ENCODE data around the gene SLC1A4. TPM values are rescaled to one million over a fixed set of nuclear protein-coding genes. Genes with fewer than 3 reads are reported as not detected.

SLC1A4 gene
- polyA plus RNA-seq, 1 of the 3 experiments (the other 2 are of a cell fraction): 4.4 TPM

DNA sequence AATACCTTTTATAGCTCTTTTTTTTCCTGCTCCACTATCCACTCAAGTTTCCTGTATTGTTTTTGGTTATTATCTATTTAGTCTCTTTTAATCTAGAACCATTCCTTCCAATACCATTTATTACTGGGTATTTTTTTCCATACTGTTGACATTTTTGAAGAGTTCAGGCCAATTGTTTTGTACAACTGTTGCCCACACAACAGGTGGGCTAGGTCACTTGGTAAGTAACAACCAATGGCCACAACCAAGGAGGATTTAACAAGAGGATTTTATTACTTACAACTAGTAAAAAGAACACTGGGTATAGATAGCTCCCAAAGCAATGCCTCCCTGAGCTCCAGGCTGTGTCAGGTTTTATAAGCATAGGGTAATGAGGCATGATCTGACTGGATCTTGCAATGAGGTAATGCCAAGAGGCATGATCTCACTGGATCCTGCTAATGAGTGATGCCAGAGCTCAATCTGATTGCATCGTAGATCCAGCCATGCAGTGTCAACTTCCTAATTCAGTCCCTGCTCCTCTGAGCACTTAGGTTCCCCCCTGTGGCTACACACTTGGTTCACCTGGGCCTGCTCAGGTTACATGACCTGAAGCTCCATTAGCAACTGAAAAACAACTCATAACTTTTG, 59.9 kb downstream of the SLC1A4 start:
- Histone ChIP-seq H3K27me3 (ENCODE audit: insufficient read depth) (no peaks in the 10 kb centered on the region), H3K4me2 (no peak overlapping the region), H4K20me1 (ENCODE audit: insufficient read depth) (no peaks in the 10 kb centered on the region), H3K9me2 (no peaks in the 10 kb centered on the region), H3K9me3 (no peaks in the 10 kb centered on the region), H3F3A (replicated peaks; ENCODE audit: insufficient read depth) (no peaks in the 10 kb centered on the region), H3K27ac (ENCODE audit: low read depth in 2 of 2, low read length in 1 of 2) (no peak overlapping the region), H3K4me1 (ENCODE audit: control insufficient read depth in 1 of 2, insufficient read depth in 2 of 2, low read depth in 1 of 2, low read length in 1 of 2) (no peaks in the 10 kb centered on the region), H3K36me3 (replicated peaks in 1 of 2; ENCODE audit: control insufficient read depth in 1 of 2, insufficient read depth in 2 of 2, low read length in 1 of 2) (no peaks in the 10 kb centered on the region), H3K9ac (no peak overlapping the region), H2AFZ (ENCODE audit: low read depth) (no peak overlapping the region), H3K79me2 (ENCODE audit: insufficient read depth) (no peaks in the 10 kb centered on the region), H3K4me3 (ENCODE audit: low read depth in 2 of 2, low read length in 1 of 2) (no peak overlapping the region)
- ChIA-PET CTCF (interaction anchor here (0.6 to 3.0 kb wide), 5 partner anchors 9 to 403 kb away, joined by 3 to 13 read pairs (median 4); no protein-coding TSS in a partner anchor), POLR2A (no interaction called here)
- 89% methylated on average over 1 of the region's 1 CpG for WGBS (ENCODE audit: low lambda C conversion rate)
- DNase-seq: no peak
- TF ChIP-seq USF1 (IDR thresholded peaks at IDR 0.05; ENCODE audit: borderline replicate concordance, low read depth) (no peak), CHD2 (IDR thresholded peaks at IDR 0.05; ENCODE audit: low read length, partially characterized antibody) (no peak), MEF2A (IDR thresholded peaks at IDR 0.05; ENCODE audit: borderline replicate concordance, low read depth) (no peak), TCF12 (IDR thresholded peaks at IDR 0.05) (no peak), SMC3 (IDR thresholded peaks at IDR 0.05; ENCODE audit: low read depth, low read length) (no peak), FOXM1 (IDR thresholded peaks at IDR 0.05; ENCODE audit: low read depth) (no peak), NFIC (IDR thresholded peaks at IDR 0.05; ENCODE audit: borderline replicate concordance) (no peak)

DNA sequence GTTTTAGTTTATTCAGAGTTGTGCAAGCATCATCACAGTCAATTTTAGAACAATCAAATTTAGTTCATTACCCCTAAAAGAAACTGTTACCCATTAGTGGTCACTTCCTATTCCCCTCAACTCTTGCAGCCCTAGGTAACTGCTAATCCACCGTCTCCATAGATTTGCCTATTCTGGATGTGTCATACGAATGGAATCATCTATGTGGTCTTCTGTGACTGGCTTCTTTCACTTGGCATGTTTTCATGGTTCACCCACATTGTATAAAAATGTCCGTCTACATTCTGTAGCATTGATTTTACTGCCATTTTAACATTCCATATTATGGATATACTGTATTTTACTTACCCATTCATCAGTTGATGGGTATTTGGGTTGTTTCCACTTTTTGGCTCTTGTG, 61.7 kb downstream of the SLC1A4 start:
- ChIA-PET POLR2A (interaction anchor here (0.6 kb wide), 1 partner anchor 587 kb away, joined by 4 read pairs; no protein-coding TSS in a partner anchor), CTCF (interaction anchor here (2.4 kb wide), 1 partner anchor 134 kb away, joined by 9 read pairs; no protein-coding TSS in a partner anchor)
- Histone ChIP-seq H3K4me3 (ENCODE audit: low read depth in 2 of 2, low read length in 1 of 2) (no peak overlapping the region), H3K79me2 (ENCODE audit: insufficient read depth) (no peaks in the 10 kb centered on the region), H3K4me2 (no peak overlapping the region), H4K20me1 (ENCODE audit: insufficient read depth) (no peaks in the 10 kb centered on the region), H3K9me3 (no peaks in the 10 kb centered on the region), H2AFZ (ENCODE audit: low read depth) (no peak overlapping the region), H3K9me2 (no peaks in the 10 kb centered on the region), H3K9ac (no peak overlapping the region), H3K36me3 (replicated peaks in 1 of 2; ENCODE audit: control insufficient read depth in 1 of 2, insufficient read depth in 2 of 2, low read length in 1 of 2) (no peaks in the 10 kb centered on the region), H3K4me1 (ENCODE audit: control insufficient read depth in 1 of 2, insufficient read depth in 2 of 2, low read depth in 1 of 2, low read length in 1 of 2) (peaks cover 0 to 3% of the 10 kb centered on the region in 2 experiments; a peak in 1 of 4 replicates), H3K27me3 (ENCODE audit: insufficient read depth) (no peaks in the 10 kb centered on the region), H3F3A (replicated peaks; ENCODE audit: insufficient read depth) (no peaks in the 10 kb centered on the region), H3K27ac (ENCODE audit: low read depth in 2 of 2, low read length in 1 of 2) (no peak overlapping the region)
- TF ChIP-seq RXRA (IDR thresholded peaks at IDR 0.05; ENCODE audit: borderline replicate concordance, low read depth): no peak
- TF ChIP-seq, protein P1, sequence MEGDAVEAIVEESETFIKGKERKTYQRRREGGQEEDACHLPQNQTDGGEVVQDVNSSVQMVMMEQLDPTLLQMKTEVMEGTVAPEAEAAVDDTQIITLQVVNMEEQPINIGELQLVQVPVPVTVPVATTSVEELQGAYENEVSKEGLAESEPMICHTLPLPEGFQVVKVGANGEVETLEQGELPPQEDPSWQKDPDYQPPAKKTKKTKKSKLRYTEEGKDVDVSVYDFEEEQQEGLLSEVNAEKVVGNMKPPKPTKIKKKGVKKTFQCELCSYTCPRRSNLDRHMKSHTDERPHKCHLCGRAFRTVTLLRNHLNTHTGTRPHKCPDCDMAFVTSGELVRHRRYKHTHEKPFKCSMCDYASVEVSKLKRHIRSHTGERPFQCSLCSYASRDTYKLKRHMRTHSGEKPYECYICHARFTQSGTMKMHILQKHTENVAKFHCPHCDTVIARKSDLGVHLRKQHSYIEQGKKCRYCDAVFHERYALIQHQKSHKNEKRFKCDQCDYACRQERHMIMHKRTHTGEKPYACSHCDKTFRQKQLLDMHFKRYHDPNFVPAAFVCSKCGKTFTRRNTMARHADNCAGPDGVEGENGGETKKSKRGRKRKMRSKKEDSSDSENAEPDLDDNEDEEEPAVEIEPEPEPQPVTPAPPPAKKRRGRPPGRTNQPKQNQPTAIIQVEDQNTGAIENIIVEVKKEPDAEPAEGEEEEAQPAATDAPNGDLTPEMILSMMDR (IDR thresholded peaks at IDR 0.05): no peak
- no peak for TF ChIP-seq RFX5 (IDR thresholded peaks at IDR 0.05; ENCODE audit: low read length)
- TF ChIP-seq RAD21 (IDR thresholded peaks at IDR 0.05; ENCODE audit: low read length): no peak
- TF ChIP-seq PBX3 (IDR thresholded peaks at IDR 0.05): no peak
- no peak for TF ChIP-seq RCOR1 (IDR thresholded peaks at IDR 0.05; ENCODE audit: low read length)
- no peak for TF ChIP-seq SIN3A (IDR thresholded peaks at IDR 0.05; ENCODE audit: borderline replicate concordance, low read depth, low read length)
- TF ChIP-seq, protein P2, sequence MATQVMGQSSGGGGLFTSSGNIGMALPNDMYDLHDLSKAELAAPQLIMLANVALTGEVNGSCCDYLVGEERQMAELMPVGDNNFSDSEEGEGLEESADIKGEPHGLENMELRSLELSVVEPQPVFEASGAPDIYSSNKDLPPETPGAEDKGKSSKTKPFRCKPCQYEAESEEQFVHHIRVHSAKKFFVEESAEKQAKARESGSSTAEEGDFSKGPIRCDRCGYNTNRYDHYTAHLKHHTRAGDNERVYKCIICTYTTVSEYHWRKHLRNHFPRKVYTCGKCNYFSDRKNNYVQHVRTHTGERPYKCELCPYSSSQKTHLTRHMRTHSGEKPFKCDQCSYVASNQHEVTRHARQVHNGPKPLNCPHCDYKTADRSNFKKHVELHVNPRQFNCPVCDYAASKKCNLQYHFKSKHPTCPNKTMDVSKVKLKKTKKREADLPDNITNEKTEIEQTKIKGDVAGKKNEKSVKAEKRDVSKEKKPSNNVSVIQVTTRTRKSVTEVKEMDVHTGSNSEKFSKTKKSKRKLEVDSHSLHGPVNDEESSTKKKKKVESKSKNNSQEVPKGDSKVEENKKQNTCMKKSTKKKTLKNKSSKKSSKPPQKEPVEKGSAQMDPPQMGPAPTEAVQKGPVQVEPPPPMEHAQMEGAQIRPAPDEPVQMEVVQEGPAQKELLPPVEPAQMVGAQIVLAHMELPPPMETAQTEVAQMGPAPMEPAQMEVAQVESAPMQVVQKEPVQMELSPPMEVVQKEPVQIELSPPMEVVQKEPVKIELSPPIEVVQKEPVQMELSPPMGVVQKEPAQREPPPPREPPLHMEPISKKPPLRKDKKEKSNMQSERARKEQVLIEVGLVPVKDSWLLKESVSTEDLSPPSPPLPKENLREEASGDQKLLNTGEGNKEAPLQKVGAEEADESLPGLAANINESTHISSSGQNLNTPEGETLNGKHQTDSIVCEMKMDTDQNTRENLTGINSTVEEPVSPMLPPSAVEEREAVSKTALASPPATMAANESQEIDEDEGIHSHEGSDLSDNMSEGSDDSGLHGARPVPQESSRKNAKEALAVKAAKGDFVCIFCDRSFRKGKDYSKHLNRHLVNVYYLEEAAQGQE (IDR thresholded peaks at IDR 0.05; ENCODE audit: low read depth, low read length): no peak
- TF ChIP-seq, protein P3, sequence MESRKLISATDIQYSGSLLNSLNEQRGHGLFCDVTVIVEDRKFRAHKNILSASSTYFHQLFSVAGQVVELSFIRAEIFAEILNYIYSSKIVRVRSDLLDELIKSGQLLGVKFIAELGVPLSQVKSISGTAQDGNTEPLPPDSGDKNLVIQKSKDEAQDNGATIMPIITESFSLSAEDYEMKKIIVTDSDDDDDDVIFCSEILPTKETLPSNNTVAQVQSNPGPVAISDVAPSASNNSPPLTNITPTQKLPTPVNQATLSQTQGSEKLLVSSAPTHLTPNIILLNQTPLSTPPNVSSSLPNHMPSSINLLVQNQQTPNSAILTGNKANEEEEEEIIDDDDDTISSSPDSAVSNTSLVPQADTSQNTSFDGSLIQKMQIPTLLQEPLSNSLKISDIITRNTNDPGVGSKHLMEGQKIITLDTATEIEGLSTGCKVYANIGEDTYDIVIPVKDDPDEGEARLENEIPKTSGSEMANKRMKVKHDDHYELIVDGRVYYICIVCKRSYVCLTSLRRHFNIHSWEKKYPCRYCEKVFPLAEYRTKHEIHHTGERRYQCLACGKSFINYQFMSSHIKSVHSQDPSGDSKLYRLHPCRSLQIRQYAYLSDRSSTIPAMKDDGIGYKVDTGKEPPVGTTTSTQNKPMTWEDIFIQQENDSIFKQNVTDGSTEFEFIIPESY (IDR thresholded peaks at IDR 0.05; ENCODE audit: borderline replicate concordance, low read depth): no peak
- no peak for TF ChIP-seq USF1 (IDR thresholded peaks at IDR 0.05; ENCODE audit: borderline replicate concordance, low read depth)
- no peak for DNase-seq
- 83% methylated on average over 3 of the region's 3 CpGs for WGBS (ENCODE audit: low lambda C conversion rate)

Data from SK-N-SH (cell line).